ENCODE data around the gene SAMD4A. TPM values are rescaled to one million over a fixed set of nuclear protein-coding genes. Genes with fewer than 3 reads are reported as not detected.

Gene SAMD4A
- total RNA-seq, 1 donor from 2014 or later = 30.6 TPM

DNA sequence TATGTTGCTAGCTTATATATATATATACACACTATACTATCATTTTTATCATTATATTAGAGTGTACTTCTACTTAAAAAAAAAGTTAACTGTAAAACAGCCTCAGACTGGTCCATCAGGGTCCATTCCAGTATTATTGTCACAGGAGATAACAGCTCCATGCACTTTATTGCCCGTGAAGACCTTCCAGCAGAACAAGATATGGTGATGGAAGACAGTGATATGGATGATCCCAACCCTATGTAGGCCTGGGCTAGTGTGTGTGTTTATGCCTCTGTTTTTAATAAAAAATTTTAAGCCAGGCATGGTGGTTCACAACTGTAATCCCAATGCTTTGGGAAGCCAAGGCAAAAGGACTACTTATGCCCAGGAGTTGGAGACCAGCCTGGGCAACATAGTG, 249.5 kb downstream of the SAMD4A start:
- intact Hi-C loops (cut with DNase I) = no loop called here
- DNase-seq (no peak), ATAC-seq (no peak)
- H3K9me3 ChIP-seq = no peaks in the 10 kb centered on the region
- H3K4me3 ChIP-seq = no peak overlapping the region
- no peaks in the 10 kb centered on the region for H3K4me1 ChIP-seq
- no peaks in the 10 kb centered on the region for H3K27me3 ChIP-seq (ENCODE audit: low read depth)
- no peak overlapping the region for H3K27ac ChIP-seq
- no peaks in the 10 kb centered on the region for H3K36me3 ChIP-seq
- TF ChIP-seq, protein P1, sequence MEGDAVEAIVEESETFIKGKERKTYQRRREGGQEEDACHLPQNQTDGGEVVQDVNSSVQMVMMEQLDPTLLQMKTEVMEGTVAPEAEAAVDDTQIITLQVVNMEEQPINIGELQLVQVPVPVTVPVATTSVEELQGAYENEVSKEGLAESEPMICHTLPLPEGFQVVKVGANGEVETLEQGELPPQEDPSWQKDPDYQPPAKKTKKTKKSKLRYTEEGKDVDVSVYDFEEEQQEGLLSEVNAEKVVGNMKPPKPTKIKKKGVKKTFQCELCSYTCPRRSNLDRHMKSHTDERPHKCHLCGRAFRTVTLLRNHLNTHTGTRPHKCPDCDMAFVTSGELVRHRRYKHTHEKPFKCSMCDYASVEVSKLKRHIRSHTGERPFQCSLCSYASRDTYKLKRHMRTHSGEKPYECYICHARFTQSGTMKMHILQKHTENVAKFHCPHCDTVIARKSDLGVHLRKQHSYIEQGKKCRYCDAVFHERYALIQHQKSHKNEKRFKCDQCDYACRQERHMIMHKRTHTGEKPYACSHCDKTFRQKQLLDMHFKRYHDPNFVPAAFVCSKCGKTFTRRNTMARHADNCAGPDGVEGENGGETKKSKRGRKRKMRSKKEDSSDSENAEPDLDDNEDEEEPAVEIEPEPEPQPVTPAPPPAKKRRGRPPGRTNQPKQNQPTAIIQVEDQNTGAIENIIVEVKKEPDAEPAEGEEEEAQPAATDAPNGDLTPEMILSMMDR (IDR thresholded peaks at IDR 0.05) = no peak

DNA sequence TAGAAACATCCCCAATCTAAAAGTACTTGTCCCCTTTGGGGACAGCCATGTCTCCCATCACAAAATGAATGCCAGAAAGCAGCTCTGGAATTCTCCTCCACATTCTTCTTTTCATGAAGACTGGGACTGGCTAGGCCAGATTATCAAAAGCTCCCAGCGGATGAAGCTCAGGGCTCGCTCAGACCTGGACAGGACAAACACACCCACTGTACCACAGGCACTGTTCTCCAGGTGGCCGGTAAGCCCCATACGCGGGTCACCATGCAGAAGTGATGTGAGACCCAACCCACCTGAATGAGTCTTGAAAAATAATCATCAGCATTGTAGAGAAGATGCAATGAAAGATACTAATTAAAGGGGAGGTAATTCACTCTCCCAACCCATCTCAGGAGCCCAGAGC, 250.6 kb downstream of the SAMD4A start:
- Histone ChIP-seq H3K9me3 (no peaks in the 10 kb centered on the region), H3K27ac (no peak overlapping the region), H3K4me1 (no peaks in the 10 kb centered on the region), H3K27me3 (ENCODE audit: low read depth) (no peaks in the 10 kb centered on the region), H3K36me3 (no peaks in the 10 kb centered on the region), H3K4me3 (no peak overlapping the region)
- intact Hi-C loops (cut with DNase I) = no loop called here
- no peak for ATAC-seq
- DNase-seq = no peak
- TF ChIP-seq, protein P1 (IDR thresholded peaks at IDR 0.05) = no peak

DNA sequence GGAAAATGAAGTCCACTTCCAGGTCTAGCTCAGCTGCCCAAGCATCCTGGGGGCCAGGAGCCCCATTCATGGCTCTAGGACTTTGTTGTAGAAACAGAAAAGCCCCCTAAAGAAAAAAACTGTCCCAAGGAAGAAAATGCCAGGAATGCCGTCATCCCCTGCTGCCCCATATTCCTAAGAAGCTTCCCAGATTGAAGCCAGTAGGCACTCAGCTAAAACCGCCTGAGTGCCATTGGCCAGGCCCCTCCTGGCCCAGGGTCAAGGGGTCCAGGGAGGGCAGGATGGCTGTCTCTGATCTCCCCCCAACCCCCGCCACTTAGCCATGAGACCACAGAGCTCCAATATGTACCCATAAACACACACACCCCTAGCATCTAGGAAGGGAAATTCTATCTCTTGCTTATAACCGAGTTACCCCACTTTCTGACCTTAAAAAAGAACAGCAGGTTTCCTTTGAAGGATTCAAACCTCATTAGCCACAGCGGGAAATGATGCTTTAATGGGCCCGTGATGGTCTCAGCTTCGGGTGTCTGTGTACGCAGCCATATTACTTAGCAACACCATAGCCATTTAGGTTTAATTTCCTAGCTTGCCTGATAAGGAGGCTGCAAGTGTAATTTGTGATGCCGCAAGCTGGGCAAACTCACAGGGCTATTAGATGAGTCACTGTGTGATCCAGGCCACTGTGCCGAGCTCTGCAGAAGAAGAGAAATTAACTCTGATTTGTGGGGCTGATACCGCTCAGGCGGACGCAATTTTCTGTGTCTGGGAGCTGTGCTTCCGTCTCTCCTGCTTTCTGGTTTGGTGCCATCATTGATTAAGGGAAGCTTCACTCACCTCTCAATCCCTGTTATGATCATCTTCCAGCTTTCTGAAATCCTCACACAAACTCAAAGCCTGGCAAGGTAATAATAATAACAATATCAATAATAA, 251.5 kb downstream of the SAMD4A start:
- no peak overlapping the region for H3K27ac ChIP-seq
- no peaks in the 10 kb centered on the region for H3K27me3 ChIP-seq (ENCODE audit: low read depth)
- ATAC-seq (no peak), DNase-seq (no peak)
- no peaks in the 10 kb centered on the region for H3K36me3 ChIP-seq
- no peaks in the 10 kb centered on the region for H3K9me3 ChIP-seq
- TF ChIP-seq, protein P1 (IDR thresholded peaks at IDR 0.05) = no peak
- intact Hi-C loops (cut with DNase I) = no loop called here
- H3K4me3 ChIP-seq = no peak overlapping the region
- H3K4me1 ChIP-seq = no peaks in the 10 kb centered on the region

DNA sequence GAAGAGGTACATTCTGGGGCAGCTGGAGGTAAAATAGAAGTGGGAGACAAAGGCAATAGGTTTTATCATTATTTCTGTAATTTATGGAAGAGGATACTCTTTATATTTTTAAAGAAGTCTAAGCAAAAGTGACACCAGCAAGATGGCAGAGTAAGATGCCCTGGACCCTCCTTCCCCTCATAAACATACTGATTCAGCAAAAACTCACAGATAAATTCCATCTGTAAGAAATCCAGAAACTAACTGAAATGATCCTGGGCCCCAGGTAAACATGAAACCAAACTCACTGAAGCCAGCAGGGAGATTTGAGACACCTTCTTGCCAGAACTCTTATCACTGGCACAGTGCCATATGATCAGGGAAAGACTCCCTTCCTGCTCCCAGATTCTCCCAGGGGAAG, 255.8 kb downstream of the SAMD4A start:
- DNase-seq = no peak
- H3K27ac ChIP-seq = no peak overlapping the region
- intact Hi-C loops (cut with DNase I) = no loop called here
- H3K9me3 ChIP-seq = peaks cover 16% of the 10 kb centered on the region
- ATAC-seq = no peak
- no peak overlapping the region for H3K4me3 ChIP-seq
- TF ChIP-seq, protein P1 (IDR thresholded peaks at IDR 0.05) = no peak
- H3K36me3 ChIP-seq = no peaks in the 10 kb centered on the region
- H3K27me3 ChIP-seq (ENCODE audit: low read depth) = no peaks in the 10 kb centered on the region
- no peaks in the 10 kb centered on the region for H3K4me1 ChIP-seq

DNA sequence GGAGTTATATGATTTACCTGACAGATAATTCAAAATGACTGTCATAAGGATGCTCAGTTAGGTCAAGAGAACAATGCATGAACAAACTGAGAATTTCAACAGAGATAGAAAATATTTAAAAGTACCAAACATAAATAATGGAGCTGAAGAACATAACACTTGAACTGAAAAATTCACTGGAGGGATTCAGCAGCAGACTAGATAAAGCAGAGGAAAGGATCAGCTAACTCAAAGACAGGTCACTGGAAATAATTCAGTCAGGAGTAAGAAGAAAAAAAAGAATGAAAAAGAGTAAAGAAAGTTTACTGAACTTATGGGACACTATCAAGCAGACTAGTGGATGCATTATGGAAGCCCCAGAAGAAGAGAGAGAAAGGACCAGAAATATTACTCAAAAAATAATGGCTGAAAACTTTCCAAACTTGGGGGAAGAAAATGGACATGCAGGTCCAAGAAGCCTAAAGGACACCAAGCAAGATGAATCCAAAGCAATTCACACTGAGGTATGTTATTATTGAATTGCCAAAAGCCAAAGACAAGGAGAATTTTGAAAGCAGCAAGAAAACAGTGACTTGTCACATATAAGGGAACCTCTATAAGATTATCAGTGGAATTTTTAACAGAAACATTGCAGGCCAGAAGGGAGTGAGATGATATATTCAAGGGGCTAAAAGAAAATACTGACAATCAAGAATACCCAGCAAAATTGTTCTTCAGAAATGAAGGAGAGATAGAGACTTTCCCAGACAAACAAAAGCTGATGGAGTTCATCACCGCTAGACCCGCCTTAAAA, 257.0 kb downstream of the SAMD4A start:
- peaks cover 16% of the 10 kb centered on the region for H3K9me3 ChIP-seq

More for the DNA sequence above, 257.0 kb downstream of the SAMD4A start:
- intact Hi-C loops (cut with DNase I) = no loop called here
- Histone ChIP-seq H3K27ac (no peak overlapping the region), H3K4me1 (no peaks in the 10 kb centered on the region), H3K27me3 (ENCODE audit: low read depth) (no peaks in the 10 kb centered on the region), H3K4me3 (no peak overlapping the region), H3K36me3 (no peaks in the 10 kb centered on the region)
- DNase-seq (no peak), ATAC-seq (no peak)
- TF ChIP-seq, protein P1 (IDR thresholded peaks at IDR 0.05) = no peak

Measured in lower lobe of right lung (tissue), 2 donors.